HCT116 (cell line): Measurements from ENCODE around the gene CACNA1C. TPM values are rescaled to one million over a fixed set of nuclear protein-coding genes. Genes with fewer than 3 reads are reported as not detected.

ENCODE experiments used
- ATAC-seq: fragments of 200-7000 bp; cut with Tn5 transposase; 2 replicates; pipeline ENCODE4 v1.9.1; 2020; ENCODE audit warnings: mild to moderate bottlenecking, moderate library complexity
- BruUV-seq: library from RNA; stranded (reverse); fragments of 400-500 nt; replicated peaks from 2 replicates; lab custom pipeline; 2021; lab: Mats Ljungman, UMichigan
- CTCF ChIA-PET: fragments of 300-600 bp; sonication (Branson Sonifier 250); formaldehyde crosslinking; loops from one replicate; lab custom pipeline; 2021; ENCODE audit warnings: antibody characterized with exemption; lab: Charles Lee
- POLR2A ChIA-PET: fragments of 300-600, 350-600 bp; sonication (Branson Sonifier 250); formaldehyde crosslinking; loops from one replicate; lab custom pipeline; 2021; ENCODE audit warnings: antibody characterized with exemption; lab: Charles Lee
- RAD21 ChIA-PET, 2 experiments: fragments of 300-600 bp; sonication (Branson Sonifier 250); formaldehyde crosslinking; loops; one replicate each; lab custom pipeline; 2023; ENCODE audit warnings: low total read pairs in 2 of 2; ENCODE audit not compliant: uncharacterized antibody in 2 of 2, unreplicated experiment in 2 of 2, low non-redundant PET in 1 of 2; lab: Charles Lee
- DNase-seq: peaks from one replicate; pipeline ENCODE4 v3.0.0-alpha.2; 2010; ENCODE audit warnings: low read depth, low spot score
- H2AFZ ChIP-seq: fragments of 200-600 bp; shearing (Covaris generic), sonication (generic); 2 replicates; pipeline ENCODE4 v1.6.1; 2017; ENCODE audit warnings: low read depth, mixed run types, mixed read lengths, antibody characterized with exemption, low read length; ENCODE audit not compliant: poor library complexity, severe bottlenecking
- H3K27ac ChIP-seq: 2 replicates; pipeline ENCODE4 v1.5.1; 2012; ENCODE audit warnings: low read depth, low read length
- H3K27me3 ChIP-seq: fragments of 200-600 bp; sonication (generic); 2 replicates; pipeline ENCODE4 v1.6.1; 2016; ENCODE audit warnings: mixed run types, low read length, mixed read lengths; ENCODE audit not compliant: insufficient read depth
- H3K36me3 ChIP-seq, 2 experiments: fragments of 200-500 bp in 1 of 2; fragments of 200-600 bp in 1 of 2; sonication (Bioruptor generic) in 1 of 2; sonication (generic) in 1 of 2; 2 replicates each; pipeline versions ENCODE4 v1.5.1 to v1.6.1; 2014 to 2016; ENCODE audit warnings: low read length in 2 of 2, inconsistent platforms in 1 of 2, mixed read lengths in 1 of 2, mixed run types in 1 of 2; ENCODE audit not compliant: insufficient read depth in 2 of 2, control insufficient read depth in 1 of 2
- H3K4me1 ChIP-seq, 2 experiments: fragments of 200-600 bp in 1 of 2; sonication (generic) in 1 of 2; 2 replicates each; pipeline versions ENCODE4 v1.5.1 to v1.6.1; 2012 to 2017; ENCODE audit warnings: low read length in 2 of 2, inconsistent platforms in 1 of 2, mild to moderate bottlenecking in 1 of 2, mixed read lengths in 1 of 2, mixed run types in 1 of 2, moderate library complexity in 1 of 2; ENCODE audit not compliant: insufficient read depth in 2 of 2, control insufficient read depth in 1 of 2
- H3K4me2 ChIP-seq: fragments of 200-600 bp; sonication (generic); 2 replicates; pipeline ENCODE4 v1.6.1; 2017; ENCODE audit warnings: mixed run types, low read length, mixed read lengths
- H3K4me3 ChIP-seq, 2 experiments: fragments of 200-600 bp in 1 of 2; sonication (generic) in 1 of 2; replicated peaks in 1 of 2; 2 replicates each; pipeline ENCODE4 v1.5.1; 2011 to 2016; ENCODE audit warnings: low read length in 2 of 2, control low read depth in 1 of 2, low read depth in 1 of 2, mild to moderate bottlenecking in 1 of 2, mixed read lengths in 1 of 2, mixed run types in 1 of 2
- H3K79me2 ChIP-seq: fragments of 200-600 bp; sonication (generic); 2 replicates; pipeline ENCODE4 v1.6.1; 2017; ENCODE audit warnings: mild to moderate bottlenecking, mixed run types, low read length, moderate library complexity, mixed read lengths; ENCODE audit not compliant: insufficient read depth
- H3K9ac ChIP-seq: fragments of 200-600 bp; sonication (generic); 2 replicates; pipeline ENCODE4 v1.6.1; 2016; ENCODE audit warnings: low read length, mixed read lengths
- H3K9me2 ChIP-seq: fragments of 200-600 bp; sonication (generic), shearing (Covaris generic); 2 replicates; pipeline ENCODE4 v1.6.1; 2017; ENCODE audit warnings: mixed run types, mild to moderate bottlenecking, moderate library complexity; ENCODE audit not compliant: insufficient read depth
- H3K9me3 ChIP-seq, 2 experiments: fragments of 200-500 bp in 1 of 2; fragments of 200-600 bp in 1 of 2; sonication (Bioruptor generic) in 1 of 2; sonication (generic) in 1 of 2; 2 replicates each; pipeline ENCODE4 v1.6.1; 2014 to 2017; ENCODE audit warnings: low read length in 2 of 2, mixed read lengths in 2 of 2, inconsistent platforms in 1 of 2, low read depth in 1 of 2, mild to moderate bottlenecking in 1 of 2, mixed run types in 1 of 2, moderate library complexity in 1 of 2; ENCODE audit not compliant: control insufficient read depth in 1 of 2, insufficient read depth in 1 of 2
- H4K20me1 ChIP-seq: fragments of 200-600 bp; sonication (generic), shearing (Covaris generic); 2 replicates; pipeline ENCODE4 v1.6.1; 2017; ENCODE audit warnings: mixed run types, mild to moderate bottlenecking, moderate library complexity; ENCODE audit not compliant: insufficient read depth
- CBX3 ChIP-seq: IDR thresholded peaks from 2 replicates; pipeline ENCODE4 v1.6.1; 2012; ENCODE audit warnings: low read depth
- EGR1 ChIP-seq: IDR thresholded peaks from 2 replicates; pipeline ENCODE4 v1.6.1; 2012; ENCODE audit warnings: low read depth
- EZH2 ChIP-seq: fragments of 200-600 bp; sonication (generic); IDR thresholded peaks from 2 replicates; pipeline ENCODE4 v1.6.1; 2017; ENCODE audit warnings: antibody characterized with exemption, mixed run types
- JUND ChIP-seq: IDR thresholded peaks from 2 replicates; pipeline ENCODE4 v1.6.1; 2012
- SP1 ChIP-seq: IDR thresholded peaks from 2 replicates; pipeline ENCODE4 v1.6.1; 2012; ENCODE audit warnings: low read depth
- YY1 ChIP-seq: IDR thresholded peaks from 2 replicates; pipeline ENCODE4 v1.6.1; 2011; ENCODE audit warnings: low read length, low read depth, moderate library complexity, mild to moderate bottlenecking; ENCODE audit not compliant: insufficient replicate concordance; ENCODE audit errors: extremely low read depth
- intact Hi-C: fragments of 100-400 bp; cut with micrococcal nuclease; formaldehyde crosslinking; loops from 2 replicates; pipeline ENCODE4 v1.10.0; 2022
- total RNA-seq: library from RNA; stranded (reverse); gene quantifications from one replicate; pipeline ENCODE4 v1.2.1, GENCODE V29; 2021; ENCODE audit not compliant: unreplicated experiment
- TF ChIP-seq, protein P1 (sequence below), 3 experiments: fragments of 200-600 bp in 1 of 3; sonication (generic) in 1 of 3; IDR thresholded peaks in 2 of 3; conservative IDR thresholded peaks in 1 of 3; 2 replicates each; pipeline ENCODE4 v1.5.1; 2012 to 2017; ENCODE audit warnings: low read depth in 2 of 3, low read length in 2 of 3, antibody characterized with exemption in 1 of 3, borderline replicate concordance in 1 of 3, control low read depth in 1 of 3, mild to moderate bottlenecking in 1 of 3, mixed read lengths in 1 of 3, mixed run types in 1 of 3, moderate library complexity in 1 of 3; ENCODE audit not compliant: insufficient read depth in 1 of 3
- TF ChIP-seq, protein P2 (sequence below): IDR thresholded peaks from 2 replicates; pipeline ENCODE4 v1.6.1; 2011; ENCODE audit warnings: mild to moderate bottlenecking, low read length, moderate library complexity; ENCODE audit not compliant: insufficient replicate concordance; ENCODE audit errors: extremely low read depth
- TF ChIP-seq, protein P3 (sequence below): IDR thresholded peaks from 2 replicates; pipeline ENCODE4 v1.6.1; 2012
- TF ChIP-seq, protein P4 (sequence below): IDR thresholded peaks from 2 replicates; pipeline ENCODE4 v1.6.1; 2012; ENCODE audit warnings: low read depth

CACNA1C gene
- total RNA-seq, 1 experiment from 2014 or later: 0.05 TPM

DNA sequence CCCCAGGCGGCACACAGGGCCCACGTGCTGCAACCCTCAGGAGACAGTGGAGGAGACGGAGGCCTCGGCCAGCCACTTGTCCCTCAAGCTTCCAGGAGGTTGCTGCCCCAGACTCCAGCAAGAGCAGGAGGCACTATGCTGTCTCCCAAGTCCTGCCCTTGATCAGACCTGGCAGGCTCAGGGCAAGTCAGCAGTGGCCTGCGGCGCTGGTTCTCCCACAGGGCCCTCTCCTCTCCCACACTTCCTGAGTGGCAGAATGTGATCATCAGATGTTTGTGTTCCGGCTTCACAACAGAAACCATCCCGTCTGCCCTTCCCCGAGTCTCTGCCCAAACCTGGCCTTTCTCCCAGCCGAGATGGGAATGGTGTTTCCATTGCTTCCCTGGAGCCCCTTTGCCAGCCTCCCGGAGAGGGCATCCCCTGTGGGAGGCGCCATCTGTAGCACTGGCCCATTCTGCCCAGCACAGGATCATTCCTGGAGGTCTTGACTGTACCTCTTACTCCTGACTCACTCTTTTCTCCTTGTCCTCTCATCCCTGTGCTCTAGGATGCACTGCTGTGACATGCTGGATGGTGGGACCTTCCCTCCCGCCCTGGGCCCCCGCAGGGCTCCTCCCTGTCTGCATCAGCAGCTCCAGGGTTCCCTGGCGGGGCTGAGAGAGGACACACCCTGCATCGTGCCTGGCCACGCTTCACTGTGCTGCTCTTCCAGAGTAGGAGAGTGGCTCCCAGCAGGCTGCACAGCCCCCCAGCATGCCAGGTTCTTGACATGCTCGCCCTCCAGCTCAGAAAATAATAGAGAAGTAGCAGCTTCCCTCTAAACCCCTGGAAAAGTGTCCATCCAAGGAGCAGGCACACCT, 627.3 kb downstream of the CACNA1C start:
- Histone ChIP-seq H3K4me1 (no peaks in the 10 kb centered on the region), H3K4me3 (no peak overlapping the region), H3K9ac (no peak overlapping the region), H3K4me2 (no peak overlapping the region), H3K79me2 (no peaks in the 10 kb centered on the region), H3K27ac (no peak overlapping the region), H3K9me2 (no peaks in the 10 kb centered on the region), H4K20me1 (no peaks in the 10 kb centered on the region), H3K36me3 (no peaks in the 10 kb centered on the region), H2AFZ (no peak overlapping the region), H3K27me3 (peaks cover 11% of the 10 kb centered on the region; the same call in 1 of the 2 replicates)
- no TSS peak for BruUV-seq
- ATAC-seq (no peak), DNase-seq (no peak)
- ChIA-PET CTCF (no interaction called here), POLR2A (no interaction called here), RAD21 (no interaction called here)
- intact Hi-C loops: no loop called here
- TF ChIP-seq SP1: no peak
- TF ChIP-seq, protein P1, sequence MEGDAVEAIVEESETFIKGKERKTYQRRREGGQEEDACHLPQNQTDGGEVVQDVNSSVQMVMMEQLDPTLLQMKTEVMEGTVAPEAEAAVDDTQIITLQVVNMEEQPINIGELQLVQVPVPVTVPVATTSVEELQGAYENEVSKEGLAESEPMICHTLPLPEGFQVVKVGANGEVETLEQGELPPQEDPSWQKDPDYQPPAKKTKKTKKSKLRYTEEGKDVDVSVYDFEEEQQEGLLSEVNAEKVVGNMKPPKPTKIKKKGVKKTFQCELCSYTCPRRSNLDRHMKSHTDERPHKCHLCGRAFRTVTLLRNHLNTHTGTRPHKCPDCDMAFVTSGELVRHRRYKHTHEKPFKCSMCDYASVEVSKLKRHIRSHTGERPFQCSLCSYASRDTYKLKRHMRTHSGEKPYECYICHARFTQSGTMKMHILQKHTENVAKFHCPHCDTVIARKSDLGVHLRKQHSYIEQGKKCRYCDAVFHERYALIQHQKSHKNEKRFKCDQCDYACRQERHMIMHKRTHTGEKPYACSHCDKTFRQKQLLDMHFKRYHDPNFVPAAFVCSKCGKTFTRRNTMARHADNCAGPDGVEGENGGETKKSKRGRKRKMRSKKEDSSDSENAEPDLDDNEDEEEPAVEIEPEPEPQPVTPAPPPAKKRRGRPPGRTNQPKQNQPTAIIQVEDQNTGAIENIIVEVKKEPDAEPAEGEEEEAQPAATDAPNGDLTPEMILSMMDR (IDR thresholded peaks at IDR 0.05 in 2 of 3, conservative IDR thresholded peaks at IDR 0.05 in 1 of 3; ENCODE audit: borderline replicate concordance in 1 of 3, insufficient read depth in 1 of 3, low read depth in 2 of 3, low read length in 2 of 3): no peak
- no peak for TF ChIP-seq JUND
- TF ChIP-seq EGR1: no peak
- no peak for TF ChIP-seq YY1
- TF ChIP-seq, all 23 proteins: peak for 0
- no peaks in the 10 kb centered on the region for H3K9me3 ChIP-seq

DNA sequence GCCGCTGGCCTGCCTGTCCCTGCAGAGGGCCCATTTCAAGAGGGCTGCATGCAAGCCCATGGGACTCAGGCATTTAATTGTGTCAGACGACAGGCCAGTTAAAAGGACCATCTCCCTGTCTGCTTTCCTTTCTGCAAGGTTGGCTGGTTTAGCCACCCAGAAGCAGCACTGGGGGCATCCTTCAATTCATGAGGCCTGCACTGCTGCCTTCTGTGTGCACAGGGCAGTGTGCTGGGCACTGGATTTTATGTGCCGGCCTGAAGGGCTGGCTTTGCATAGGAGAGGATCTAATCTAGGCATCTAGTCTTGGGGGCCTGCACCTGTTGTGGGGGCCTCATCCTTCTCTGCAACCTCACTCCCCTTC, 627.9 kb downstream of the CACNA1C start:
- Histone ChIP-seq H3K79me2 (no peaks in the 10 kb centered on the region), H3K4me3 (no peak overlapping the region)
- no TSS peak for BruUV-seq
- TF ChIP-seq, protein P2, sequence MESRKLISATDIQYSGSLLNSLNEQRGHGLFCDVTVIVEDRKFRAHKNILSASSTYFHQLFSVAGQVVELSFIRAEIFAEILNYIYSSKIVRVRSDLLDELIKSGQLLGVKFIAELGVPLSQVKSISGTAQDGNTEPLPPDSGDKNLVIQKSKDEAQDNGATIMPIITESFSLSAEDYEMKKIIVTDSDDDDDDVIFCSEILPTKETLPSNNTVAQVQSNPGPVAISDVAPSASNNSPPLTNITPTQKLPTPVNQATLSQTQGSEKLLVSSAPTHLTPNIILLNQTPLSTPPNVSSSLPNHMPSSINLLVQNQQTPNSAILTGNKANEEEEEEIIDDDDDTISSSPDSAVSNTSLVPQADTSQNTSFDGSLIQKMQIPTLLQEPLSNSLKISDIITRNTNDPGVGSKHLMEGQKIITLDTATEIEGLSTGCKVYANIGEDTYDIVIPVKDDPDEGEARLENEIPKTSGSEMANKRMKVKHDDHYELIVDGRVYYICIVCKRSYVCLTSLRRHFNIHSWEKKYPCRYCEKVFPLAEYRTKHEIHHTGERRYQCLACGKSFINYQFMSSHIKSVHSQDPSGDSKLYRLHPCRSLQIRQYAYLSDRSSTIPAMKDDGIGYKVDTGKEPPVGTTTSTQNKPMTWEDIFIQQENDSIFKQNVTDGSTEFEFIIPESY: no peak
- TF ChIP-seq EZH2 (no peak), CBX3 (no peak)
- TF ChIP-seq, protein P3, sequence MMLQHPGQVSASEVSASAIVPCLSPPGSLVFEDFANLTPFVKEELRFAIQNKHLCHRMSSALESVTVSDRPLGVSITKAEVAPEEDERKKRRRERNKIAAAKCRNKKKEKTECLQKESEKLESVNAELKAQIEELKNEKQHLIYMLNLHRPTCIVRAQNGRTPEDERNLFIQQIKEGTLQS: no peak
- TF ChIP-seq, protein P4, sequence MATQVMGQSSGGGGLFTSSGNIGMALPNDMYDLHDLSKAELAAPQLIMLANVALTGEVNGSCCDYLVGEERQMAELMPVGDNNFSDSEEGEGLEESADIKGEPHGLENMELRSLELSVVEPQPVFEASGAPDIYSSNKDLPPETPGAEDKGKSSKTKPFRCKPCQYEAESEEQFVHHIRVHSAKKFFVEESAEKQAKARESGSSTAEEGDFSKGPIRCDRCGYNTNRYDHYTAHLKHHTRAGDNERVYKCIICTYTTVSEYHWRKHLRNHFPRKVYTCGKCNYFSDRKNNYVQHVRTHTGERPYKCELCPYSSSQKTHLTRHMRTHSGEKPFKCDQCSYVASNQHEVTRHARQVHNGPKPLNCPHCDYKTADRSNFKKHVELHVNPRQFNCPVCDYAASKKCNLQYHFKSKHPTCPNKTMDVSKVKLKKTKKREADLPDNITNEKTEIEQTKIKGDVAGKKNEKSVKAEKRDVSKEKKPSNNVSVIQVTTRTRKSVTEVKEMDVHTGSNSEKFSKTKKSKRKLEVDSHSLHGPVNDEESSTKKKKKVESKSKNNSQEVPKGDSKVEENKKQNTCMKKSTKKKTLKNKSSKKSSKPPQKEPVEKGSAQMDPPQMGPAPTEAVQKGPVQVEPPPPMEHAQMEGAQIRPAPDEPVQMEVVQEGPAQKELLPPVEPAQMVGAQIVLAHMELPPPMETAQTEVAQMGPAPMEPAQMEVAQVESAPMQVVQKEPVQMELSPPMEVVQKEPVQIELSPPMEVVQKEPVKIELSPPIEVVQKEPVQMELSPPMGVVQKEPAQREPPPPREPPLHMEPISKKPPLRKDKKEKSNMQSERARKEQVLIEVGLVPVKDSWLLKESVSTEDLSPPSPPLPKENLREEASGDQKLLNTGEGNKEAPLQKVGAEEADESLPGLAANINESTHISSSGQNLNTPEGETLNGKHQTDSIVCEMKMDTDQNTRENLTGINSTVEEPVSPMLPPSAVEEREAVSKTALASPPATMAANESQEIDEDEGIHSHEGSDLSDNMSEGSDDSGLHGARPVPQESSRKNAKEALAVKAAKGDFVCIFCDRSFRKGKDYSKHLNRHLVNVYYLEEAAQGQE: no peak

More for the DNA sequence above, 627.9 kb downstream of the CACNA1C start:
- H2AFZ ChIP-seq: no peak overlapping the region
- H3K27me3 ChIP-seq: peaks cover 6% of the 10 kb centered on the region; the same call in 1 of the 2 replicates
- no peak overlapping the region for H3K9ac ChIP-seq
- ChIA-PET POLR2A (no interaction called here), CTCF (interaction anchor here (2.8 kb wide), 1 partner anchor 40 kb away, joined by 10 read pairs; no protein-coding TSS in a partner anchor), RAD21 (no interaction called here)
- no peaks in the 10 kb centered on the region for H3K4me1 ChIP-seq
- no peaks in the 10 kb centered on the region for H3K36me3 ChIP-seq
- DNase-seq (no peak), ATAC-seq (no peak)
- intact Hi-C loops: no loop called here
- no peak overlapping the region for H3K27ac ChIP-seq
- no peak overlapping the region for H3K4me2 ChIP-seq
- no peaks in the 10 kb centered on the region for H3K9me2 ChIP-seq
- H3K9me3 ChIP-seq: no peaks in the 10 kb centered on the region
- H4K20me1 ChIP-seq: no peaks in the 10 kb centered on the region
